ENCODE measurements around the gene TIMELESS. TPM values are rescaled to one million over a fixed set of nuclear protein-coding genes. Genes with fewer than 3 reads are reported as not detected.

Gene TIMELESS
- total and polyA plus RNA-seq, 9 of the 15 experiments (the other 6 are each of a cell fraction or from before 2014, with no cell fraction given), result 11.9 to 59.2 (median 35.8) TPM

DNA sequence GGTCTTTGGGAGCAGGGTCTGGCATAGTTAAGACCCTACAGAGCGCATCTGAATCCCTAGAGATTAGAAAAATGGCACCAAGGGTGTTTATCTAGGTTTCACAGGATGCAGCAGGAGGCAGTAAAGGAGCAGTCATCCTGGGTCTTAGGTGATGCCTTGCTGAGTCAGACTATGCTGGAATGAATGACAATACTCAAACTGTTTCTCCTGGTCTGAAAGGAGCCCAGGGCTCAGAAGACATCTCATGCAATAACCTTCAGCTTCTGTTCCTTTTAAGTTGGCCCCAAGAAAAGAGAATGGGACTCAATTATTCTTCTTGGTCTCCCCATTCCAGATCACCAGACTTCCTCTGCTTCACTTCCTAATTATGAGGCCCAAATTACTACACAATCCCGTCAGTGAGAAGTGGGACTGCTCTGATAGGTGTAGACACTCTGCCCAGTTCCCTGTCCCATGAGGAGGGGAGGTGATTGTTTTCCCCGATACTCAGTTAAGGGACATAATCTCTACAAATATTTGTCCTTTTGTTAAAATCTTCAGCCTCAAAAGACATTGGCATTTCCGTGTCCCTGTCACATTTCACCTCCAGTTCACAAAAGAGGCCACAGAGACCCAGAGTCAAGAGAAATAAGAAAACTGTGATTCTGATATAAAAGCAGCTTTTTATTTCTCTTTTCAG, 71.8 kb downstream of the TIMELESS start (continued):
- TF ChIP-seq, protein P1, sequence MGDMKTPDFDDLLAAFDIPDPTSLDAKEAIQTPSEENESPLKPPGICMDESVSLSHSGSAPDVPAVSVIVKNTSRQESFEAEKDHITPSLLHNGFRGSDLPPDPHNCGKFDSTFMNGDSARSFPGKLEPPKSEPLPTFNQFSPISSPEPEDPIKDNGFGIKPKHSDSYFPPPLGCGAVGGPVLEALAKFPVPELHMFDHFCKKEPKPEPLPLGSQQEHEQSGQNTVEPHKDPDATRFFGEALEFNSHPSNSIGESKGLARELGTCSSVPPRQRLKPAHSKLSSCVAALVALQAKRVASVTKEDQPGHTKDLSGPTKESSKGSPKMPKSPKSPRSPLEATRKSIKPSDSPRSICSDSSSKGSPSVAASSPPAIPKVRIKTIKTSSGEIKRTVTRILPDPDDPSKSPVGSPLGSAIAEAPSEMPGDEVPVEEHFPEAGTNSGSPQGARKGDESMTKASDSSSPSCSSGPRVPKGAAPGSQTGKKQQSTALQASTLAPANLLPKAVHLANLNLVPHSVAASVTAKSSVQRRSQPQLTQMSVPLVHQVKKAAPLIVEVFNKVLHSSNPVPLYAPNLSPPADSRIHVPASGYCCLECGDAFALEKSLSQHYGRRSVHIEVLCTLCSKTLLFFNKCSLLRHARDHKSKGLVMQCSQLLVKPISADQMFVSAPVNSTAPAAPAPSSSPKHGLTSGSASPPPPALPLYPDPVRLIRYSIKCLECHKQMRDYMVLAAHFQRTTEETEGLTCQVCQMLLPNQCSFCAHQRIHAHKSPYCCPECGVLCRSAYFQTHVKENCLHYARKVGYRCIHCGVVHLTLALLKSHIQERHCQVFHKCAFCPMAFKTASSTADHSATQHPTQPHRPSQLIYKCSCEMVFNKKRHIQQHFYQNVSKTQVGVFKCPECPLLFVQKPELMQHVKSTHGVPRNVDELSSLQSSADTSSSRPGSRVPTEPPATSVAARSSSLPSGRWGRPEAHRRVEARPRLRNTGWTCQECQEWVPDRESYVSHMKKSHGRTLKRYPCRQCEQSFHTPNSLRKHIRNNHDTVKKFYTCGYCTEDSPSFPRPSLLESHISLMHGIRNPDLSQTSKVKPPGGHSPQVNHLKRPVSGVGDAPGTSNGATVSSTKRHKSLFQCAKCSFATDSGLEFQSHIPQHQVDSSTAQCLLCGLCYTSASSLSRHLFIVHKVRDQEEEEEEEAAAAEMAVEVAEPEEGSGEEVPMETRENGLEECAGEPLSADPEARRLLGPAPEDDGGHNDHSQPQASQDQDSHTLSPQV (IDR thresholded peaks at IDR 0.05), result peak; percentile 84
- TF ChIP-seq ZBTB7A (IDR thresholded peaks at IDR 0.05; ENCODE audit: borderline replicate concordance, control insufficient read depth, low read depth, low read length) (peak; percentile 87; the same call in 1 of the 2 replicates), KLF10 (CRISPR knock-in tag; IDR thresholded peaks at IDR 0.05) (no peak), POLR2AphosphoS5 (IDR thresholded peaks at IDR 0.05; ENCODE audit: control insufficient read depth, insufficient read depth, low read depth, low read length) (peak; percentile 79; the same call in 1 of the 2 replicates), MTA1 (IDR thresholded peaks at IDR 0.05; ENCODE audit: borderline replicate concordance) (no peak), ATF7 (IDR thresholded peaks at IDR 0.05) (peak; percentile 55; the same call in 1 of the 2 replicates), EGR1 (conservative IDR thresholded peaks at IDR 0.05) (no peak), ZNF121 (CRISPR knock-in tag; conservative IDR thresholded peaks at IDR 0.05) (no peak), FOXA3 (CRISPR knock-in tag; conservative IDR thresholded peaks at IDR 0.05 in 1 of 2, IDR thresholded peaks at IDR 0.05 in 1 of 2) (no peak), ZNF780A (CRISPR knock-in tag; IDR thresholded peaks at IDR 0.05) (no peak), ZEB2 (IDR thresholded peaks at IDR 0.05) (peak; percentile 74), DPF2 (IDR thresholded peaks at IDR 0.05) (peak; percentile 82), KAT8 (IDR thresholded peaks at IDR 0.05; ENCODE audit: low read depth) (no peak), SREBF2 (CRISPR knock-in tag; IDR thresholded peaks at IDR 0.05) (no peak), NFE2 (IDR thresholded peaks at IDR 0.05; ENCODE audit: low read depth) (peak; percentile 92), SMC3 (conservative IDR thresholded peaks at IDR 0.05; ENCODE audit: insufficient read depth, low read depth, low read length) (peak; percentile 64), PRMT5 (CRISPR knock-in tag; IDR thresholded peaks at IDR 0.05) (no peak), RBM39 (optimal IDR thresholded peaks at IDR 0.05; ENCODE audit: low read depth, low read length) (no peak), POLR2AphosphoS2 (IDR thresholded peaks at IDR 0.05; ENCODE audit: low read length) (no peak), ZNF174 (CRISPR knock-in tag; IDR thresholded peaks at IDR 0.05) (no peak)
- TF ChIP-seq, protein P2, sequence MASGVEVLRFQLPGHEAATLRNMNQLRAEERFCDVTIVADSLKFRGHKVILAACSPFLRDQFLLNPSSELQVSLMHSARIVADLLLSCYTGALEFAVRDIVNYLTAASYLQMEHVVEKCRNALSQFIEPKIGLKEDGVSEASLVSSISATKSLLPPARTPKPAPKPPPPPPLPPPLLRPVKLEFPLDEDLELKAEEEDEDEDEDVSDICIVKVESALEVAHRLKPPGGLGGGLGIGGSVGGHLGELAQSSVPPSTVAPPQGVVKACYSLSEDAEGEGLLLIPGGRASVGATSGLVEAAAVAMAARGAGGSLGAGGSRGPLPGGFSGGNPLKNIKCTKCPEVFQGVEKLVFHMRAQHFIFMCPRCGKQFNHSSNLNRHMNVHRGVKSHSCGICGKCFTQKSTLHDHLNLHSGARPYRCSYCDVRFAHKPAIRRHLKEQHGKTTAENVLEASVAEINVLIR (CRISPR knock-in tag; IDR thresholded peaks at IDR 0.05), result no peak
- TF ChIP-seq, protein P3, sequence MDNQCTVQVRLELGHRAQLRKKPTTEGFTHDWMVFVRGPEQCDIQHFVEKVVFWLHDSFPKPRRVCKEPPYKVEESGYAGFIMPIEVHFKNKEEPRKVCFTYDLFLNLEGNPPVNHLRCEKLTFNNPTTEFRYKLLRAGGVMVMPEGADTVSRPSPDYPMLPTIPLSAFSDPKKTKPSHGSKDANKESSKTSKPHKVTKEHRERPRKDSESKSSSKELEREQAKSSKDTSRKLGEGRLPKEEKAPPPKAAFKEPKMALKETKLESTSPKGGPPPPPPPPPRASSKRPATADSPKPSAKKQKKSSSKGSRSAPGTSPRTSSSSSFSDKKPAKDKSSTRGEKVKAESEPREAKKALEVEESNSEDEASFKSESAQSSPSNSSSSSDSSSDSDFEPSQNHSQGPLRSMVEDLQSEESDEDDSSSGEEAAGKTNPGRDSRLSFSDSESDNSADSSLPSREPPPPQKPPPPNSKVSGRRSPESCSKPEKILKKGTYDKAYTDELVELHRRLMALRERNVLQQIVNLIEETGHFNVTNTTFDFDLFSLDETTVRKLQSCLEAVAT (IDR thresholded peaks at IDR 0.05), result no peak
- TF ChIP-seq, protein P4, sequence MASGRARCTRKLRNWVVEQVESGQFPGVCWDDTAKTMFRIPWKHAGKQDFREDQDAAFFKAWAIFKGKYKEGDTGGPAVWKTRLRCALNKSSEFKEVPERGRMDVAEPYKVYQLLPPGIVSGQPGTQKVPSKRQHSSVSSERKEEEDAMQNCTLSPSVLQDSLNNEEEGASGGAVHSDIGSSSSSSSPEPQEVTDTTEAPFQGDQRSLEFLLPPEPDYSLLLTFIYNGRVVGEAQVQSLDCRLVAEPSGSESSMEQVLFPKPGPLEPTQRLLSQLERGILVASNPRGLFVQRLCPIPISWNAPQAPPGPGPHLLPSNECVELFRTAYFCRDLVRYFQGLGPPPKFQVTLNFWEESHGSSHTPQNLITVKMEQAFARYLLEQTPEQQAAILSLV (tag; IDR thresholded peaks at IDR 0.05), result no peak
